Loucy (cell line): ENCODE results near the gene PPP1R16B.

Experiments
- H2AFZ ChIP-seq: fragments of 200-600 bp; sonication (generic); 2 replicates; pipeline ENCODE4 v1.6.0; 2016; ENCODE audit warnings: antibody characterized with exemption, mild to moderate bottlenecking, low read length, moderate library complexity
- H3F3A ChIP-seq: fragments of 200-600 bp; 2 replicates; pipeline ENCODE4 v1.6.0; 2016; ENCODE audit warnings: antibody characterized with exemption, low read depth, mild to moderate bottlenecking
- H3K27me3 ChIP-seq: fragments of 200-600 bp; sonication (generic); 2 replicates; pipeline ENCODE4 v1.6.1; 2014; ENCODE audit warnings: low read length, mild to moderate bottlenecking; ENCODE audit not compliant: insufficient read depth, poor library complexity, severe bottlenecking
- H3K36me3 ChIP-seq: fragments of 200-600 bp; sonication (generic); 2 replicates; pipeline ENCODE4 v1.6.1; 2016; ENCODE audit warnings: low read length; ENCODE audit not compliant: insufficient read depth
- H3K4me1 ChIP-seq: fragments of 200-600 bp; sonication (generic); 2 replicates; pipeline ENCODE4 v1.5.1; 2014; ENCODE audit warnings: low read length, mild to moderate bottlenecking; ENCODE audit not compliant: insufficient read depth, poor library complexity, severe bottlenecking
- H3K4me2 ChIP-seq: fragments of 200-600 bp; sonication (generic); 2 replicates; pipeline ENCODE4 v1.6.0; 2014; ENCODE audit warnings: antibody characterized with exemption, low read length, low read depth, mild to moderate bottlenecking; ENCODE audit not compliant: poor library complexity, severe bottlenecking
- H3K4me3 ChIP-seq: fragments of 200-600 bp; sonication (generic); 2 replicates; pipeline ENCODE4 v1.5.1; 2014; ENCODE audit warnings: low read length, mild to moderate bottlenecking, mixed read lengths; ENCODE audit not compliant: poor library complexity, severe bottlenecking
- H3K79me2 ChIP-seq: fragments of 200-600 bp; sonication (generic); 2 replicates; pipeline ENCODE4 v1.6.1; 2014; ENCODE audit warnings: low read length; ENCODE audit not compliant: insufficient read depth
- H3K9ac ChIP-seq: fragments of 200-600 bp; sonication (generic); 2 replicates; pipeline ENCODE4 v1.6.0; 2014; ENCODE audit warnings: mild to moderate bottlenecking, low read depth, low read length, moderate library complexity; ENCODE audit not compliant: poor library complexity, severe bottlenecking
- H3K9me2 ChIP-seq: fragments of 200-600 bp; sonication (generic); replicated peaks from 2 replicates; pipeline ENCODE4 v1.6.1; 2016; ENCODE audit warnings: low read depth, low read length, mixed read lengths
- H3K9me3 ChIP-seq: fragments of 200-600 bp; sonication (generic); 2 replicates; pipeline ENCODE4 v1.6.1; 2014; ENCODE audit warnings: mild to moderate bottlenecking, antibody characterized with exemption, low read length, low read depth; ENCODE audit not compliant: insufficient read depth
- H4K20me1 ChIP-seq: fragments of 200-600 bp; sonication (generic); 2 replicates; pipeline ENCODE4 v1.6.0; 2014; ENCODE audit warnings: antibody characterized with exemption, low read length, mild to moderate bottlenecking; ENCODE audit not compliant: insufficient read depth, poor library complexity, severe bottlenecking
- EZH2phosphoT487 ChIP-seq: fragments of 200-600 bp; IDR thresholded peaks from 2 replicates; pipeline ENCODE4 v1.6.1; 2018; ENCODE audit warnings: antibody characterized with exemption, mild to moderate bottlenecking, moderate library complexity, borderline replicate concordance
- TF ChIP-seq, protein P1 (sequence below): fragments of 200-600 bp; sonication (generic); conservative IDR thresholded peaks from 2 replicates; pipeline ENCODE4 v1.5.1; 2014; ENCODE audit warnings: mild to moderate bottlenecking, antibody characterized with exemption, low read length

PPP1R16B gene

DNA sequence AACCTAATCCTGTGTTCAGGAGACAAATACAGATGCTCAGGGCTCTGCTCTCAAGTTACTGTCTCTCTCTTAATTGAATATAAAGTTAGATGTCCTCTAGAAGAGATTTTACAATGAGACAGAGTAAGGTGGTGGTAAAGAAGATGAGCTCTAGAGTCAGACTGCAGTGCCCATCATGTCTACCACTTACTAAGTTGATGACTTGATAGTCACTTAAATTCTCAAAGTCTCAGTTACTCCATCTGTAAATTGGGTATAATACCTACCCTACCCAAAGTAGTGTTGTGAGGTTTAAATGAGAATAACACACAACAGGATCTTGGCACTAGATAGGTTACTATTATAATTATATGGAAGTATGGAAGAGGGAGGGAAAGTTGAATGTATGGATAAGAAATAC is 158.2 kb downstream of the PPP1R16B start:
- Histone ChIP-seq H3F3A (peaks cover 3% of the 10 kb centered on the region; the same call in 1 of the 2 replicates), H3K9me2 (no peaks in the 10 kb centered on the region), H2AFZ (no peak overlapping the region), H3K9me3 (no peaks in the 10 kb centered on the region), H3K4me3 (peak overlapping the region; percentile 94), H3K9ac (peak overlapping the region; percentile 86), H3K36me3 (no peaks in the 10 kb centered on the region), H3K79me2 (peaks cover 53% of the 10 kb centered on the region), H3K4me2 (peak overlapping the region; percentile 89), H3K4me1 (peaks cover 26% of the 10 kb centered on the region), H3K27me3 (no peaks in the 10 kb centered on the region), H4K20me1 (no peaks in the 10 kb centered on the region)
- TF ChIP-seq, protein P1, sequence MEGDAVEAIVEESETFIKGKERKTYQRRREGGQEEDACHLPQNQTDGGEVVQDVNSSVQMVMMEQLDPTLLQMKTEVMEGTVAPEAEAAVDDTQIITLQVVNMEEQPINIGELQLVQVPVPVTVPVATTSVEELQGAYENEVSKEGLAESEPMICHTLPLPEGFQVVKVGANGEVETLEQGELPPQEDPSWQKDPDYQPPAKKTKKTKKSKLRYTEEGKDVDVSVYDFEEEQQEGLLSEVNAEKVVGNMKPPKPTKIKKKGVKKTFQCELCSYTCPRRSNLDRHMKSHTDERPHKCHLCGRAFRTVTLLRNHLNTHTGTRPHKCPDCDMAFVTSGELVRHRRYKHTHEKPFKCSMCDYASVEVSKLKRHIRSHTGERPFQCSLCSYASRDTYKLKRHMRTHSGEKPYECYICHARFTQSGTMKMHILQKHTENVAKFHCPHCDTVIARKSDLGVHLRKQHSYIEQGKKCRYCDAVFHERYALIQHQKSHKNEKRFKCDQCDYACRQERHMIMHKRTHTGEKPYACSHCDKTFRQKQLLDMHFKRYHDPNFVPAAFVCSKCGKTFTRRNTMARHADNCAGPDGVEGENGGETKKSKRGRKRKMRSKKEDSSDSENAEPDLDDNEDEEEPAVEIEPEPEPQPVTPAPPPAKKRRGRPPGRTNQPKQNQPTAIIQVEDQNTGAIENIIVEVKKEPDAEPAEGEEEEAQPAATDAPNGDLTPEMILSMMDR = no peak
- TF ChIP-seq EZH2phosphoT487 = no peak

DNA sequence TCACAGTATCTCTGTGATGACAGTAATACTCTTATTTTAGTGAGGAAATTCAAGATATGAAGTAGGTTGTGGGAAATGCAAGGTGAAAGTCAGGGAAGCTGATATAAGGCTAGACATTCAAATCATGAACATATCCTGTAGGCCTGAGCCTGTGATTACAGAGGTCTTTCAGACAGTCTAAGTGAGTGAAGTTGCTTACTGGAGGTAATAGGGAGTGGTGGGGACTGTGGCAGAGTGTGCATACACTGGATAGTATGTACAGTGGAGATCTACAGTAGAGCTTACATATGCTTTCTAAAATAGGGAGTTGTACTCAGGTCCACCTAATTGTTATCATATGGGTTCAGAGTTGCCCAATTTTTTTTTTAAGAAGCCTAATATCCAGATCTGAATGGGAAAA is 159.8 kb downstream of the PPP1R16B start:
- no peaks in the 10 kb centered on the region for H3K9me3 ChIP-seq
- H3K4me3 ChIP-seq = no peak overlapping the region
- no peaks in the 10 kb centered on the region for H3K36me3 ChIP-seq
- H3K9ac ChIP-seq = no peak overlapping the region
- H3K27me3 ChIP-seq = no peaks in the 10 kb centered on the region
- no peak for TF ChIP-seq EZH2phosphoT487
- TF ChIP-seq, protein P1 = no peak
- no peak overlapping the region for H2AFZ ChIP-seq
- peaks cover 53% of the 10 kb centered on the region for H3K79me2 ChIP-seq
- peaks cover 3% of the 10 kb centered on the region; the same call in 1 of the 2 replicates for H3F3A ChIP-seq
- H3K9me2 ChIP-seq = no peaks in the 10 kb centered on the region
- no peak overlapping the region for H3K4me2 ChIP-seq
- H4K20me1 ChIP-seq = no peaks in the 10 kb centered on the region
- H3K4me1 ChIP-seq = peaks cover 26% of the 10 kb centered on the region

DNA sequence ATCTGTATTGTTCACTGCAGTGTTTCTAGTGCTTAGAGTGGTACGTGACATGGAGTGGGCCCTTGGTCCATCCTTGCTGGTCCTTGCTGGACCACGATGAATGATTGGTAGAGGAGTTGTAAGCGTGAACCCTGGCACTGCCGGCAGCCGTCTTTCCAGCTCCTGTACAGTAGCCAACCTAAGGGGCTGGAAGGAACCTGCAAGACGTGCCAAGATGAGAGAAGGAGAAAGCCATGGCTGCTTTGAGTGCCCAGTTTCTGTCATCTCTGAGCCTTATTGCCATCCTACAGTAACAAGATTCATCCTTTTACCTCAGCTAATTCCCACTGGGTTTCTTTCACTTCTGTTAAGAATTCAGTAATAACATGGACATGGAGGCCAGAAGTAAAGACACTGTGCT is 162.6 kb downstream of the PPP1R16B start:
- TF ChIP-seq, protein P1 = no peak
- TF ChIP-seq EZH2phosphoT487 = no peak
- Histone ChIP-seq H3K4me2 (no peak overlapping the region), H3F3A (no peaks in the 10 kb centered on the region), H3K36me3 (peaks cover 13% of the 10 kb centered on the region; the same call in 1 of the 2 replicates), H3K4me3 (no peak overlapping the region), H3K9ac (no peak overlapping the region), H3K9me2 (no peaks in the 10 kb centered on the region), H4K20me1 (no peaks in the 10 kb centered on the region), H2AFZ (no peak overlapping the region), H3K27me3 (no peaks in the 10 kb centered on the region), H3K79me2 (peaks cover 38% of the 10 kb centered on the region), H3K4me1 (peaks cover 18% of the 10 kb centered on the region), H3K9me3 (no peaks in the 10 kb centered on the region)
